ENCODE measurements around the gene CHRND.

The CHRND gene

GRCh38 chr2:232486558-232487384, 39.2 kb upstream of the CHRND start:
- peak in 5 of 10 donors; percentile 1 to 74 (median 44) for DNase-seq
- intact Hi-C loops (cut with DNase I), result no loop called here

GRCh38 chr2:232487385-232488096, 38.4 kb upstream of the CHRND start, which contains the start of gene ECEL1:
TSS of gene ECEL1 (minus strand) at chr2:232487834. CDS start at chr2:232486653, 1,181 bp downstream.
- intact Hi-C loops (cut with DNase I), result no loop called here
- peak in 5 of 10 donors; percentile 4 to 70 (median 38) for DNase-seq

- intact Hi-C loops (cut with DNase I), result no loop called here
- peak in 3 of 10 donors; percentile 41 to 67 (median 60) for DNase-seq
Measured at GRCh38 chr2:232488097-232488711, 37.8 kb upstream of the CHRND start.

DNA sequence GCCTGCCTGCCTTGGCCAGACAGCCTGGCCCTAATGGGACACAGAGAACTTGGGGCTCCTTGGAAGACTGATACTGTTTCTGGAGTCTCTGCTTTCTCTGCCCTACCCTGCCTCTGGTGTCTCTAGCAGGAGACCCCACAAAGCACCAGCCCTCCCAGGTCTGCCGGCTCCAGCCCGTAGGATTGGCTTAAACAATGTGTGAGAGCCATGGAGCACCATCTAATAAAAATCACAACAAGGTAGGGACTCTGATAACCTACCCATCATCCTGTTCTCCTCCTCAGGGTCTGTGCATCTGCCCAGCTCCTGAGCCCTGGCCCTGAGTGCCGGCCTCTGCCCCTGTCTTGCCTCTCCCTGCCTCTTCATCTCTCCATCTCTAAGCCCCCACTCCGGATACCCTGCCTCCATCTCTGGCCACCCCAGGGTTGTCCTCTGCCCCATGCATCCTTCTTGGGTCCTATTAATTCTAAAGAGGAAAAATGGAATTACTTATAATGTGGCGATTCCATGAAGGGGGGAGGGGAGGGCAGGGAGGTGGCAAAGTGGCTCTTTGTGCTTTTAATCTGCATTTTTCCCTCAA, 37.1 kb upstream of the CHRND start:
- DNase-seq, result peak in 5 of 10 donors; percentile 0 to 72 (median 22)
- intact Hi-C loops (cut with DNase I), result no loop called here

DNA sequence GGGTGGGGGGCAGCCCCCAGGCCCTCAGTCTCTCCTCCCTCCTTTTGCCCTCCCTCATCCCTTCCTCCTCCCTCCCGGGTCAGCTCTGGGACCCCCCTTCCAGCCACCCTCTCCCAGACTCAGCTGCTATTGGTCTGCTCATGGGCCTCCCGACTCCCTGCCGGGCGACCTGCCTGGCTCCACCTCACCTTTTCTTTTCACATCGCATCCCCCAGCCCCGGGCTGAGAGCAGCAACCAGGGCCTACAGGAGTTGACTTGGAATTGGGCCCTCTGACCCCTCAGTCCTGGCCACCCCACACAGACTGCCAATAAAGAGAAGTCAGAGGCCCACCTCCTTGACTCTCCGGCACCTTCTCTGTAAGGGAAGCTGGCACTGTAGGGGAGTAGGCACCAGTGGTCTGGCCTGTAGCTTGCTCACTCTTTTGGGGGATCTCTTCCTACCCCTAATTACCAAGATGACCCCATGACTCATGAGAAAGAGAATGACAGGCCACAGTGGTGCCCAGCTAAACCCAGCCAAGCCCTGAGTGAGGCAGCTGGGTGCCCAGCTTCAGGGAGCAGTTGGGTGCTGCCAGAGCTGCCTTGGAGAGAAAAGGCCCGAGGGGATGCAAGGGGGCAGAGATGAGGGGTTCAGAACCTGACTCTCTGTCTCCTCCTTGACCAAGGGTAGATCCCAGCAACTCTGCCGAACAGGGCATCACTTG, 36.3 kb upstream of the CHRND start:
- intact Hi-C loops (cut with DNase I), result no loop called here
- DNase-seq, result peak in 7 of 10 donors; percentile 3 to 70 (median 19)

DNA sequence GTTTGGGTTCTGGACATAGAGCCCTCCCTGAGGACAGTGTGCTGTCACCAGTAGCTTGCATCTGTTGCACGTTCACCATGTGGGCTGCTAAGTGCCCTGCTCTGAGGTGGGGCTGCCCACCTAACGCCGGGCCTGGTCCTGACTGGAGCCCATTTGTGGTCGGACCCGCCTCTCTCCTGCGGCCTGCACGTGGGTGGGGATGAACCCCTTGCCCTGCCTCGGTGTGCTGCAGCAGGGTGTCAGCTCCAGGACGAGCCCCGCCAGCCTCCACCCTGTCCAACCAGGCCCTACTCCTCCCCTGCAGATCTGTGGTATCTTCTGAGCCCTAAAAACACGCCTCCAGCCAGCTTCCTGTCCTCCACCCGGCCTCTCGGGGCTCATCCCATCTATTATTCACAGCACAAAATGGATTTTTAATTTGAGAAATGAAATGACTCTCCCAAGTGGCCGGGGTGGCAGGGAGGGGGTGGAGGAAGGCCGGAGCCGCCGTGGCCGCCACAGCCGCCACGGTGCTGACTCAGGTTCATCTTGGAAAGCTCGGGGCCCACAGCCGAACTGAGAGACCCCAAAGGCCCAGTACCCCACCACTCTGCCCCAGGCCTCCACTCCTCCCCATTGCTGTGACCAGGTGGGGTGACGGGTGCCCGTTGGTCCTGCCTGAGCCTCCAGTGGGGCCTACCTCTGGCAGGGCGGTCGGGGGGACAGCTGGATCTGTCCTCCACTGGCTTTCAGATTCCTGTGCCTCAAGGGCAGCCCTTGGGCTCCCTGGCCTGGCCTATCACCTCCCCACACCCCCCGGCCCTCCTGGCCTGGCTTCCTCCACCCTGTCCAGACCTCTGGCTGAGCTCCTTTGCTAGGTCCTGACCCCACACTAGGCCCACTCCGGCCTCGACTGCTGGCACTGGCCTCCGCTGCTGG, 35.5 kb upstream of the CHRND start:
- peak in 7 of 10 donors; percentile 4 to 83 (median 24) for DNase-seq
- intact Hi-C loops (cut with DNase I), result no loop called here

- intact Hi-C loops (cut with DNase I), result no loop called here
- DNase-seq, result peak in 5 of 10 donors; percentile 2 to 54 (median 32)
Measured at GRCh38 chr2:232491139-232491780, 34.7 kb upstream of the CHRND start.

- DNase-seq, result peak in 5 of 10 donors; percentile 2 to 63 (median 56)
- intact Hi-C loops (cut with DNase I), result no loop called here
Measured at GRCh38 chr2:232492236-232492848, 33.6 kb upstream of the CHRND start.

GRCh38 chr2:232492963-232493700, 32.8 kb upstream of the CHRND start:
- peak in 5 of 10 donors; percentile 3 to 65 (median 47) for DNase-seq

DNA sequence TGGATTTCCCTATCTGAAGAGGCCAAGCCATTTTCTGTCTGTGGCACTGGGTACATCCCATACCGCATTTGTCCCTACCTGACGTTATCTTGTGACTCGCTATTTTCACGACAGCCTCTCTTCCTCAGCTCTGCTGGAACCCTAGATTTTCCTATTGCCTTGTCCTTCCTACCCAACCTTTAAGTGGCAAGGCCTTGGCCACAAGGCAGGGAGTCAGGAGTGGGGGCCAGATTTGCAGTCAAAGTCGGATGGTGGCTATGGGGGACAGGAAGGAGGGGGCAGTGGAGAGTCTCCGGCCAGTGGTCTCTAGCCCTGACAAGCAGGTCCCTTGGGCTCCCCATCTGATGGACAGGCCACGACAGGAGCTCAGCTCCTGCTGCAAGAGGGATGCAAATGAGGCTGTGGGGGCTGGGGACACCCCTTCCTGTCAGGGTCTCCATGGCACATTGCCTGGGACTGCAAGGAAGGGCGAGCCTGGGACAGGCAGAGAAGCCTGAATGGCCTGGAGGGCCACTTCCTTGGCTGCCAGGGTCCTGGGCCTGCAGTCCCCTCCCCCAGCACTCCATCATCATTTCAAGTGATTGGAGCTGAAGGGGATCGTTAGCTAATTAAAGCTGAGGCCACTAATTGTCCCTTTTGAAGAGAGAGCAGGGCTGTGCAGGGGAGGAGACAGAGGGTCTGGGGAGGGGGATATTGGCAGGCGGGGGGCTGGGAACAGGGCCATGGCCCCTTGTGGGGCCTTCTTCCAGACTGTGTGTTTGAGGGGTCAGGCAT, 32.1 kb upstream of the CHRND start:
- intact Hi-C loops (cut with DNase I), result no loop called here
- DNase-seq, result peak in 3 of 10 donors; percentile 27 to 41 (median 32)

More at GRCh38 chr2:232492963-232493700, 32.8 kb upstream of the CHRND start:
- intact Hi-C loops (cut with DNase I), result no loop called here

GRCh38 chr2:232494542-232494941, 31.4 kb upstream of the CHRND start:
- intact Hi-C loops (cut with DNase I), result no loop called here
- peak in 2 of 10 donors; percentile 59 to 74 for DNase-seq

GRCh38 chr2:232495292-232495691, 30.7 kb upstream of the CHRND start:
- DNase-seq, result peak in 1 of 10 donors; percentile 35
- intact Hi-C loops (cut with DNase I), result no loop called here

DNA sequence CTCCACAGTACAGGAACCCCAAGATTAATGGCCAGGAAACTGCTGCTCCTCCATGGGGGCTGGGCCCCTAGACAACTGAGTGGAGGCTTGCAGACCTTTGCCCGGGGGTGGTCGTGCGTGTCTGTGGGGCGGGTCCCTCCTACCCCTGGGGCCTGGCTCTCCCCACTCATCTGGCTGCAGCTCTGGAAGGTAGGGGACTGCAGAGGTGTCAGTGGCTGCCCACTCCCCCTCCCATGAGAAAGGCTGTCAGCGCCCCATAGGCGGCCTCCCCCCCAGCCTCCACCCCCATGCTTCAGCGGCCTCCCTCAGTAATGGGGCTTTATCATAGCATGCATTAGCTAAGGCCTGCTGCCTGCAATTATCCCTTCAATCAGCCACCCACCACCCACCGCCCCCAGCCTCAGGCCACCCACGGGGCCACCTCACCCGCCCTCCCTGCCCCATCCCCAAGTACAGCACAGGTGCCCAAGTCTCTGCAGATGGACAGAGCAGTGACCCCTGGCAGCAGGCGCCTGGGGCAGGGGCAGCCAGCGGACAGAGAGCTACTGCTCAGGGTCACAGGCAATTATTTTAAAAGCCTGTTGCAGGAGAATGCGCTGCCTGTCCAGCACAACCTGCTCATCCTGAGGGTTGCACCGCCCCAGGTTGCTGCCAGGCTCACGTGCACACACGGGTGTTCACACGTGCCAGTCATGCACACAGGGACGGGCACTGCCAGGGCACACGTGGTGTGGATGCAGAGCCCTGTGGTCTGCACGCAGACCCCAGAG, 29.3 kb upstream of the CHRND start:
- intact Hi-C loops (cut with DNase I), result no loop called here
- no peak for DNase-seq

DNA sequence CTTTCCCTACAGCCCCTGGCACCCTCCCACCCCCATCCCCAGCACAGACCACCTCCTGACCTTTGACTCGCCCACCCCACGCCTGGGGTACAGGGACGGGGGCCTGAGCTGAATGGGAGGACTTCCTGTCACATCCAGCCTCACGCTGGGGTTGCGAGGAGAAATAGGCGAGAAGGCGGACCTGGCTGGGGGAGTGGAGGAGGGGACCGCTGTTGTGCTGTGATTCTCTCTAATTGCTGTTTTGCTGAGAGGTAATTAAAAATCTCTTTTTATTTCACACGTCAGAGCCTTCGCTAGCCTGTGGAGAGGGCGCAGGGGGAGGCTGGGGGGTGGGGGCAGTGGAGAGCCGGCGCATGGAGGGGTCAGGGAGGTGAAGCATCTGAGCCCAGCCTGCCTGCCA, 28.6 kb upstream of the CHRND start:
- DNase-seq, result no peak
- intact Hi-C loops (cut with DNase I), result no loop called here

GRCh38 chr2:232498452-232498851, 27.5 kb upstream of the CHRND start:
- no peak for DNase-seq
- intact Hi-C loops (cut with DNase I), result no loop called here

DNA sequence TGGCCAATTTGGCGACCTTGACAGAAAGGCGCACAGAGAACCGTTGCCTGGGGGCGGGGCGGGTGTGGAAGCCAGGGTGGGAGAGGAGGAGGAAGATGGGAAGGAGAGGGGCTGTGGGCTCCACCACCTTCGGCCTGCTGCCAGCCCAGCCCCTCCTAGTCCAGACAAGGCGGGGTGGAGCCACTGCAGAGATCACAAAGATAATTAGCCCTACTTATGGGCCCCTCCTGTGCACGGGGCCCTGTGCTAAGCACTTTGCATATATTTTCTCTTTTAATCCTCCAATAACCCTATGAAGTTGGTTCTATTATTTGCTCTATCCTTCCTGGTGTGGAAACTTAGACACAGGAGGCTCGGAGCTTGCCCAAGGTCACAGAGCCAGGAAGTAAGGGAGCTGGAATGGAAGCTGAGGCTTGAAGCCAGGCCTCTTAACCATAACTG, 24.6 kb upstream of the CHRND start:
- DNase-seq, result no peak
- intact Hi-C loops (cut with DNase I), result no loop called here
